HG02798 (cell line): Measurements from ENCODE around the gene CD79A.

Experiments
- ATAC-seq: cut with Tn5 transposase; IDR thresholded peaks from one replicate; pipeline ENCODE4 v1.9.1; 2021; ENCODE audit warnings: mild to moderate bottlenecking; ENCODE audit not compliant: unreplicated experiment, poor library complexity

Gene CD79A

GRCh38 chr19:41876847-41877832 is at the start of gene CD79A:
CD79A (plus strand) TSS chr19:41877279; CDS start chr19:41877305, 26 bp downstream.
- ATAC-seq, result peak; percentile 72

GRCh38 chr19:41837981-41838708 is 38.9 kb upstream of the CD79A start:
- no peak for ATAC-seq

- ATAC-seq, result no peak
Measured at GRCh38 chr19:41839211-41839610, 37.9 kb upstream of the CD79A start.

GRCh38 chr19:41843371-41843770 is 33.7 kb upstream of the CD79A start:
- ATAC-seq, result no peak

- ATAC-seq, result no peak
Measured at GRCh38 chr19:41844601-41845000, 32.5 kb upstream of the CD79A start, which contains the start of gene LYPD4. LYPD4 (minus strand) TSS chr19:41844683; CDS start chr19:41839285, 5,398 bp downstream.

GRCh38 chr19:41845001-41845050 is 32.3 kb upstream of the CD79A start, which contains the start of gene DMRTC2:
DMRTC2 (plus strand) TSS chr19:41845042; CDS start chr19:41847429, 2,387 bp downstream.
- ATAC-seq, result no peak

- no peak for ATAC-seq
Measured at GRCh38 chr19:41845051-41845590, 32.0 kb upstream of the CD79A start.

- ATAC-seq, result no peak
Measured at GRCh38 chr19:41847351-41848105, 29.6 kb upstream of the CD79A start.

GRCh38 chr19:41848666-41849065 is 28.4 kb upstream of the CD79A start:
- no peak for ATAC-seq

- ATAC-seq, result no peak
Measured at GRCh38 chr19:41849067-41849466, 28.0 kb upstream of the CD79A start.

GRCh38 chr19:41850381-41850780 is 26.7 kb upstream of the CD79A start:
- no peak for ATAC-seq

GRCh38 chr19:41851456-41851855 is 25.6 kb upstream of the CD79A start:
- ATAC-seq, result no peak

GRCh38 chr19:41853344-41853743 is 23.7 kb upstream of the CD79A start:
- ATAC-seq, result no peak

- no peak for ATAC-seq
Measured at GRCh38 chr19:41853768-41854167, 23.3 kb upstream of the CD79A start.

GRCh38 chr19:41859213-41859617 is 17.9 kb upstream of the CD79A start:
- no peak for ATAC-seq

GRCh38 chr19:41859618-41860418 is 17.3 kb upstream of the CD79A start, which contains the start of gene RPS19:
RPS19 (plus strand) TSS chr19:41860255; CDS start chr19:41860775, 520 bp downstream.
- ATAC-seq, result peak; percentile 84

- ATAC-seq, result no peak
Measured at GRCh38 chr19:41860419-41861115, 16.5 kb upstream of the CD79A start.

GRCh38 chr19:41861116-41861768 is 15.8 kb upstream of the CD79A start:
- ATAC-seq, result no peak

- no peak for ATAC-seq
Measured at GRCh38 chr19:41861846-41862245, 15.2 kb upstream of the CD79A start.
